ENCODE results near the gene PPP1R8.
"Not testable (repeated sequence)": the region's sequence is repeated elsewhere in the genome, so short reads cannot be mapped to it uniquely, and the experiment has no call there.

PPP1R8 gene

GRCh38 chr1:27835501-27835900, 4.9 kb downstream of the PPP1R8 start:
- DNase-seq, result no peak
- no peak overlapping the region for H3K27ac ChIP-seq
- TF ChIP-seq CTCF (IDR thresholded peaks at IDR 0.05; ENCODE audit: low read depth, low read length), result no peak
- H3K36me3 ChIP-seq, result peaks cover 51% of the 10 kb centered on the region
- no peaks in the 10 kb centered on the region for H3K27me3 ChIP-seq (ENCODE audit: insufficient read depth, low read depth, severe bottlenecking)
- no peaks in the 10 kb centered on the region for H3K9me3 ChIP-seq (ENCODE audit: severe bottlenecking)
- no peak overlapping the region for H3K4me3 ChIP-seq (ENCODE audit: low read depth, low read length)

- Histone ChIP-seq H3K4me3 (ENCODE audit: low read depth, low read length) (no peak overlapping the region), H3K36me3 (peaks cover 49% of the 10 kb centered on the region), H3K9me3 (ENCODE audit: severe bottlenecking) (no peaks in the 10 kb centered on the region), H3K27me3 (ENCODE audit: insufficient read depth, low read depth, severe bottlenecking) (no peaks in the 10 kb centered on the region), H3K27ac (no peak overlapping the region)
- no peak for TF ChIP-seq CTCF (IDR thresholded peaks at IDR 0.05; ENCODE audit: low read depth, low read length)
- no peak for DNase-seq
These were observed 19.4 kb downstream of the PPP1R8 start for GRCh38 chr1:27849951-27850350.

GRCh38 chr1:27855085-27855484, 24.5 kb downstream of the PPP1R8 start:
- no peak for DNase-seq
- H3K9me3 ChIP-seq (ENCODE audit: severe bottlenecking), result no peaks in the 10 kb centered on the region
- H3K36me3 ChIP-seq, result peaks cover 8% of the 10 kb centered on the region
- no peak for TF ChIP-seq CTCF (IDR thresholded peaks at IDR 0.05; ENCODE audit: low read depth, low read length)
- H3K4me3 ChIP-seq (ENCODE audit: low read depth, low read length), result no peak overlapping the region
- H3K27ac ChIP-seq, result 0 out of 2 replicates have a peak overlapping the region, but pooled peaks have one; percentile 42
- H3K27me3 ChIP-seq (ENCODE audit: insufficient read depth, low read depth, severe bottlenecking), result no peaks in the 10 kb centered on the region

GRCh38 chr1:27856561-27857343, 26.2 kb downstream of the PPP1R8 start:
- TF ChIP-seq CTCF (IDR thresholded peaks at IDR 0.05; ENCODE audit: low read depth, low read length), result no peak
- no peak overlapping the region for H3K4me3 ChIP-seq (ENCODE audit: low read depth, low read length)

GRCh38 chr1:27857552-27857951, 27.0 kb downstream of the PPP1R8 start:
- H3K27me3 ChIP-seq (ENCODE audit: insufficient read depth, low read depth, severe bottlenecking); H3K4me3 ChIP-seq (ENCODE audit: low read depth, low read length); H3K9me3 ChIP-seq (ENCODE audit: severe bottlenecking); DNase-seq; H3K36me3 ChIP-seq; H3K27ac ChIP-seq: not testable (repeated sequence)

More at GRCh38 chr1:27856561-27857343, 26.2 kb downstream of the PPP1R8 start:
- Histone ChIP-seq H3K36me3 (peaks cover under 1% of the 10 kb centered on the region), H3K27ac (peak overlapping the region; percentile 43), H3K27me3 (ENCODE audit: insufficient read depth, low read depth, severe bottlenecking) (no peaks in the 10 kb centered on the region), H3K9me3 (ENCODE audit: severe bottlenecking) (no peaks in the 10 kb centered on the region)
- DNase-seq, result no peak

GRCh38 chr1:27858072-27858948, 27.7 kb downstream of the PPP1R8 start:
- peak; percentile 93 for TF ChIP-seq CTCF (IDR thresholded peaks at IDR 0.05; ENCODE audit: low read depth, low read length)
- Histone ChIP-seq H3K4me3 (ENCODE audit: low read depth, low read length) (no peak overlapping the region), H3K27me3 (ENCODE audit: insufficient read depth, low read depth, severe bottlenecking) (no peaks in the 10 kb centered on the region), H3K36me3 (no peaks in the 10 kb centered on the region), H3K9me3 (ENCODE audit: severe bottlenecking) (no peaks in the 10 kb centered on the region), H3K27ac (no peak overlapping the region)
- peak; percentile 86 for DNase-seq

All from WERI-Rb-1 (cell line).